Tibial nerve (tissue), 4 donors: ENCODE results near the gene ARHGAP35. TPM values are rescaled to one million over a fixed set of nuclear protein-coding genes. Genes with fewer than 3 reads are reported as not detected.
"Not testable (repeated sequence)": the region's sequence is repeated elsewhere in the genome, so short reads cannot be mapped to it uniquely, and the experiment has no call there.

Experiments
- DNase-seq, 2 donors: peaks; one replicate each; pipeline ENCODE4 v3.0.0-alpha.2; 2019; ENCODE audit warnings: low spot score in 2 of 2
- H3K27ac ChIP-seq, 4 donors: fragments of 200-600 bp; sonication (generic) in 3 of 4; one replicate each; pipeline ENCODE4 v1.5.1; 2017 to 2019; ENCODE audit warnings: mild to moderate bottlenecking in 1 of 4
- H3K27me3 ChIP-seq, 2 donors: fragments of 200-600 bp; sonication (generic) in 1 of 2; one replicate each; pipeline versions ENCODE4 v1.5.1 to v1.6.0; 2017 to 2019
- H3K36me3 ChIP-seq, 3 donors: fragments of 200-600 bp; sonication (generic); one replicate each; pipeline ENCODE4 v1.5.1; 2018 to 2019
- H3K4me1 ChIP-seq, 4 donors: fragments of 200-600 bp; sonication (generic) in 3 of 4; one replicate each; pipeline ENCODE4 v1.5.1; 2017 to 2019
- H3K4me3 ChIP-seq, 4 donors: fragments of 200-600 bp; sonication (generic) in 3 of 4; one replicate each; pipeline ENCODE4 v1.5.1; 2017 to 2019; ENCODE audit warnings: mild to moderate bottlenecking in 1 of 4, moderate library complexity in 1 of 4
- H3K9me3 ChIP-seq, 4 donors: fragments of 200-600 bp; sonication (generic) in 3 of 4; one replicate each; pipeline ENCODE4 v1.5.1; 2017 to 2019
- EP300 ChIP-seq, 2 donors: sonication (generic); formaldehyde crosslinking; IDR thresholded peaks; one replicate each; pipeline ENCODE4 v1.6.1; 2017; ENCODE audit warnings: antibody characterized with exemption in 2 of 2, mild to moderate bottlenecking in 1 of 2
- POLR2A ChIP-seq, 2 donors: fragments of 450-650 bp; IDR thresholded peaks; one replicate each; pipeline ENCODE4 v1.6.1; 2017; ENCODE audit warnings: antibody characterized with exemption in 2 of 2, mild to moderate bottlenecking in 2 of 2, moderate library complexity in 2 of 2
- WGBS, 2 donors: methylation state at CpG; one replicate each; pipeline ENCODE4 v1.1.5; 2018; 5-methylcytosine and 5-hydroxymethylcytosine counted together
- total RNA-seq, 4 donors: library from RNA; depleted of rRNA; stranded (reverse); fragments of >200 nt; gene quantifications; one replicate each; pipeline ENCODE4 v1.1.0, GENCODE V29; 2016
- TF ChIP-seq, protein P1 (sequence below), 5 experiments: fragments of 200-600 bp in 3 of 5; fragments of 450-650 bp in 2 of 5; sonication (generic) in 3 of 5; IDR thresholded peaks; one replicate each; pipeline ENCODE4 v1.5.1; 2016 to 2019; ENCODE audit warnings: antibody characterized with exemption in 5 of 5, mild to moderate bottlenecking in 3 of 5, moderate library complexity in 2 of 5

Gene ARHGAP35
- total RNA-seq, 4 donors from 2014 or later: 43.3 to 50.3 (median 48.6) TPM

DNA sequence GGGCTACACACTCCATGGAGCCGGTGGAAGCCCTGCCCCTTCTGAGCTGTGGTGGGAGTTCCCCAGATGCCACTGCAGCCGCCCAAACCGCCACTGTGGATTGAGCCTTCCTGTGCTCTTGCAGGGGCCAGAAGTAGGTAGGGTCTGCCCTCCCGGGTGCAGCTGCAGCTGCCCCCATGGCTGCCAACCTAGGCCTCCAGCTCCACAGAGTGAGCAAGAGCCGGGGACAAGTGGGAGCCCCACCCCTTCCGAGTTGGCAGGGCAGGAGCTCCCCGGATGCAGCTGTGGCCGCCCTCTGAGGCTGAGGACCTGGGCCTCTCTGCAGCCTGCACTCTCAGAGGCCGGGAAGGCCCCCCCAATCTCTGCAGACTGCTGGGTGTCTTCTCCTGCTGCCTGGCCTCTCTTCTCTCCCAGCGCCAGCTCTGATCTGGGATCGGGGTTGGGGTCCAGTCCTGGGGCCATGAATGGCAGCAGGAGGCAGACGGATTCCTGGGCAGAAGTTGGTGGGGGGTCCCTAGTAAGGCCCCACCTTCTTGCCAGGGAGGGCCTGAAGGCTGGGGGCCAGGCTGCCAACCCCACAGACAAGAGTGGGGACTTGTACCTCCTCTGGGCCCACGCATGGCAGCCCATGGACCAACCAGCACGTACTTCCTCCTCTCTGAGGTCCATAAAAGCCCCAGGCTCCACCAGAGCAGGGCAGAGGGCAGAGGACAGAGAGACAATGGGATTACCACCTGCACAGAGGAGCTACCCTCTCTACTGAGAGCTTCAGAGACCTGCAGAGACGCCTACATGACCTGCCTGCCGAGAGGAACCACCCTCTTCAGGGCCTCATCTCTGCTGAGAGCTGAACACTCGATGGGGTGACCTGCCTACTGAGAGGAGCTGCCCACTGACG, 39.0 kb upstream of the ARHGAP35 start:
- WGBS, 2 donors: 75 to 78% methylated on average over 11 to 18 of the region's 18 CpGs
- peak overlapping the region in 1 of 4 donors; percentile 34 for H3K27ac ChIP-seq
- no peak overlapping the region for H3K4me3 ChIP-seq
- no peaks in the 10 kb centered on the region for H3K9me3 ChIP-seq
- TF ChIP-seq POLR2A (IDR thresholded peaks at IDR 0.05): no peak
- TF ChIP-seq, protein P1, sequence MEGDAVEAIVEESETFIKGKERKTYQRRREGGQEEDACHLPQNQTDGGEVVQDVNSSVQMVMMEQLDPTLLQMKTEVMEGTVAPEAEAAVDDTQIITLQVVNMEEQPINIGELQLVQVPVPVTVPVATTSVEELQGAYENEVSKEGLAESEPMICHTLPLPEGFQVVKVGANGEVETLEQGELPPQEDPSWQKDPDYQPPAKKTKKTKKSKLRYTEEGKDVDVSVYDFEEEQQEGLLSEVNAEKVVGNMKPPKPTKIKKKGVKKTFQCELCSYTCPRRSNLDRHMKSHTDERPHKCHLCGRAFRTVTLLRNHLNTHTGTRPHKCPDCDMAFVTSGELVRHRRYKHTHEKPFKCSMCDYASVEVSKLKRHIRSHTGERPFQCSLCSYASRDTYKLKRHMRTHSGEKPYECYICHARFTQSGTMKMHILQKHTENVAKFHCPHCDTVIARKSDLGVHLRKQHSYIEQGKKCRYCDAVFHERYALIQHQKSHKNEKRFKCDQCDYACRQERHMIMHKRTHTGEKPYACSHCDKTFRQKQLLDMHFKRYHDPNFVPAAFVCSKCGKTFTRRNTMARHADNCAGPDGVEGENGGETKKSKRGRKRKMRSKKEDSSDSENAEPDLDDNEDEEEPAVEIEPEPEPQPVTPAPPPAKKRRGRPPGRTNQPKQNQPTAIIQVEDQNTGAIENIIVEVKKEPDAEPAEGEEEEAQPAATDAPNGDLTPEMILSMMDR (IDR thresholded peaks at IDR 0.05): no peak
- TF ChIP-seq EP300 (IDR thresholded peaks at IDR 0.05): no peak
- H3K36me3 ChIP-seq: no peaks in the 10 kb centered on the region
- no peaks in the 10 kb centered on the region for H3K27me3 ChIP-seq
- DNase-seq: no peak
- peaks cover 0 to 16% (median 7%) of the 10 kb centered on the region in 4 donors for H3K4me1 ChIP-seq

DNA sequence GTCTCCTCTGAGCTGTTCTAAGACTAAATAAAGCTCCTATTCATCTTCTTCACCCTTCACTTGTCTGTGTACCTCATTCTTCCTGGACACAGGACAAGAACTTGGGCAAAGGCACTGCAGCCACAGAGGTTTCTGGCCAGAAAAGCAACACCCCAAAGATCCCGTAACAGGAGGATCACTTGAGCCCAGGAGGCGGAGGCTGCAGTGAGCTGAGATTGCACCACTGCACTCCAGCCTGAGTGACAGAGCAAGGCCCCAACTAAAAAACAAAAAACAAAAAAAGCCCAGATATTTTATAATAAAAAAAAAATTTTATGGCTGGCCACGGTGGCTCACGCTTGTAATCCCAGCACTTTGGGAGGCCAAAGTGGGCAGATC, 38.4 kb upstream of the ARHGAP35 start:
- DNase-seq, H3K36me3 ChIP-seq, H3K9me3 ChIP-seq, H3K4me3 ChIP-seq, H3K27me3 ChIP-seq: not testable (repeated sequence)
- peak overlapping the region in 1 of 4 donors; percentile 34 for H3K27ac ChIP-seq
- WGBS, 2 donors: 82 to 85% methylated on average over 4 of the region's 4 CpGs
- H3K4me1 ChIP-seq: peaks cover 0 to 16% (median 7%) of the 10 kb centered on the region in 4 donors

DNA sequence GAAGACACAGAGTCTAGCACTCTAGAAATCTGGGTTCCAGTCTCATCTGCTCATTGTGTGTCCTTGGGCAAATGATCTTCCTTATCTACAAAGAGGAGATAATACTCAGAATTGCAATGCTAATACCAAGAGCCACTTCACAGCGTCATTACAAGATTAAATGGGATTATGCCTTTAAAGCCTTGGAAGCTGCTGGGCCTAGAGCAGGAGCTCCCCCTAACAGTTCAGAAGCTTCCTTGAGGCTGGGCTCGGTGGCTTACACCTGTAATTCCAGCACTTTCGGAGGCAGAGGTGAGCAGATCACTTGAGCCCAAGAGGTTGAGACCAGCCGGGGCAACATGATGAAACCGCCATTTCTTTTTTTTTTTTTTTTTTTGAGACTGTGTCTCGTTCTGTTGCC, 37.7 kb upstream of the ARHGAP35 start:
- Histone ChIP-seq H3K36me3 (no peaks in the 10 kb centered on the region), H3K27me3 (no peaks in the 10 kb centered on the region), H3K9me3 (no peaks in the 10 kb centered on the region), H3K27ac (no peak overlapping the region), H3K4me3 (no peak overlapping the region), H3K4me1 (peaks cover 0 to 16% (median 7%) of the 10 kb centered on the region in 4 donors)
- TF ChIP-seq, protein P1 (IDR thresholded peaks at IDR 0.05): no peak
- TF ChIP-seq EP300 (IDR thresholded peaks at IDR 0.05) (no peak), POLR2A (IDR thresholded peaks at IDR 0.05) (no peak)
- 81 to 90% methylated on average over 6 of the region's 6 CpGs for WGBS, 2 donors
- no peak for DNase-seq

DNA sequence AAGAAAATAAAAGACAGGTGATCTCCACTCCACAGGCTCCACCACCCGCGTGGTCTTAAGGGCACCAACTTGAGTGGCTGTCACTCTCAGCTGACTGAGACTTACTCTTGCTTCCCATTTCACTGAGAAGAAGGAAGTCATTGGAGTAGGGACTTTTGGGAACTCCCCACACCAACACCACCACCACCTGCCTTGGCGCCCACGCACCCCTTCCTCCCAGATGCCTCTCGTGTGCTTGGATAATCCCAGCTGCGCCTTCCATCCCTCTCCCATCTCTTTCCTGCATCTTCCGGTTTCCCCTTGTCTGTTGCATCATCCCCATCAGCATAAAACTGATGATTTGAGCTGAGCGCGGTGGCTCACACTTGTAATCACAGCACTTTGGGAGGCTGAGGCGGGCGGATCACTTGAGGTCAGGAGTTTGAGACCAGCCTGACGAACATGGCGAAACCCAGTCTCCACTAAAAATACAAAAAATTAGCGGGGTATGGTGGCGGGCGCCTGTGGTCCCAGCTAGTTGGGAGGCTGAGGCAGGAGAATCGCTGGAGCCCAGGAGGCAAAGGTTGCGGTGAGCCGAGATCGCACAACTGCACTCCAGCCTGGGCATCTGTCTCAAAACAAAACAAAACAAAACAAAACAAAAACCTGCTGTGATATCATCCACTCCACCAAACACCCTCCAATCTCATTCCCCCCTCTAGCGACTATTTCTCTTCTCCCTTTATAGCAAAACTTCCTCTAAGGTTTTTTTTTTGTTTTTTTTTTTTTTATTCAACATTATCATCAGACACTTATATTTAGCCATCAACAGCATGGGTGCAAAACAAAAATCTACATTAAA, 35.7 kb upstream of the ARHGAP35 start:
- no peak for DNase-seq
- 86 to 89% methylated on average over 21 of the region's 21 CpGs for WGBS, 2 donors
- H3K27ac ChIP-seq: peak overlapping the region in 2 of 4 donors; percentile 36 to 55
- TF ChIP-seq POLR2A (IDR thresholded peaks at IDR 0.05) (no peak), EP300 (IDR thresholded peaks at IDR 0.05) (no peak)
- TF ChIP-seq, protein P1 (IDR thresholded peaks at IDR 0.05): no peak
- H3K27me3 ChIP-seq: no peaks in the 10 kb centered on the region
- no peak overlapping the region for H3K4me3 ChIP-seq
- no peaks in the 10 kb centered on the region for H3K36me3 ChIP-seq
- H3K4me1 ChIP-seq: peaks cover 0 to 16% (median 7%) of the 10 kb centered on the region in 4 donors
- no peaks in the 10 kb centered on the region for H3K9me3 ChIP-seq

DNA sequence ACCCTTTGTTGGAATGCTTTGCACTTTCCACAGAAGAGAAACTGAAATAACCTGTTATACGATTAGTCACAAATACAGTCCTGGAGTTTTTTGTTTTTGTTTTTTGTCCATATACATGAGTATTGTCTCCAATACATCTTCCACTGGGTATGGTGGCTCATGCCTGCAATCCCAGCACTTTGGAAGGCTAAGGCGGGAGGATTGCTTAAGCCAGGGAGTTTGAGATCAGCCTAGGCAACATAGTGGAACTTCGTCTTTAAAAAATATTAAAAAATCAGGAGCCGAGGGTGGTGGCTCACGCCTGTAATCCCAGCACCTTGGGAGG, 35.1 kb upstream of the ARHGAP35 start:
- no peaks in the 10 kb centered on the region for H3K9me3 ChIP-seq
- H3K36me3 ChIP-seq: no peaks in the 10 kb centered on the region
- 82 to 83% methylated on average over 5 of the region's 5 CpGs for WGBS, 2 donors
- no peak overlapping the region for H3K27ac ChIP-seq
- peaks cover 0 to 12% (median 5%) of the 10 kb centered on the region in 4 donors for H3K4me1 ChIP-seq
- no peak overlapping the region for H3K4me3 ChIP-seq
- DNase-seq: no peak
- no peaks in the 10 kb centered on the region for H3K27me3 ChIP-seq
- TF ChIP-seq EP300 (IDR thresholded peaks at IDR 0.05) (no peak), POLR2A (IDR thresholded peaks at IDR 0.05) (no peak)
- TF ChIP-seq, protein P1 (IDR thresholded peaks at IDR 0.05): no peak
